GM12891 (cell line): Measurements from ENCODE around the gene MATN4.

Source experiments
- PAX5 ChIP-seq: IDR thresholded peaks from 2 replicates; pipeline ENCODE4 v1.6.1; 2011; ENCODE audit warnings: low read length, moderate library complexity, mild to moderate bottlenecking; ENCODE audit not compliant: insufficient read depth, severe bottlenecking
- POLR2A ChIP-seq: IDR thresholded peaks from 2 replicates; pipeline ENCODE4 v1.6.1; 2011; ENCODE audit warnings: low read depth, low read length, control low read depth
- POLR2AphosphoS5 ChIP-seq: IDR thresholded peaks from 2 replicates; pipeline ENCODE4 v1.6.1; 2011; ENCODE audit warnings: low read depth, low read length, control low read depth
- POU2F2 ChIP-seq: IDR thresholded peaks from 2 replicates; pipeline ENCODE4 v1.6.1; 2011; ENCODE audit warnings: low read depth, mild to moderate bottlenecking, control low read depth, low read length, moderate library complexity
- SPI1 ChIP-seq: IDR thresholded peaks from 2 replicates; pipeline ENCODE4 v1.6.1; 2011; ENCODE audit warnings: low read depth, low read length, control low read depth
- TAF1 ChIP-seq: IDR thresholded peaks from 2 replicates; pipeline ENCODE4 v1.6.1; 2011; ENCODE audit warnings: low read depth, low read length, control low read depth

DNA sequence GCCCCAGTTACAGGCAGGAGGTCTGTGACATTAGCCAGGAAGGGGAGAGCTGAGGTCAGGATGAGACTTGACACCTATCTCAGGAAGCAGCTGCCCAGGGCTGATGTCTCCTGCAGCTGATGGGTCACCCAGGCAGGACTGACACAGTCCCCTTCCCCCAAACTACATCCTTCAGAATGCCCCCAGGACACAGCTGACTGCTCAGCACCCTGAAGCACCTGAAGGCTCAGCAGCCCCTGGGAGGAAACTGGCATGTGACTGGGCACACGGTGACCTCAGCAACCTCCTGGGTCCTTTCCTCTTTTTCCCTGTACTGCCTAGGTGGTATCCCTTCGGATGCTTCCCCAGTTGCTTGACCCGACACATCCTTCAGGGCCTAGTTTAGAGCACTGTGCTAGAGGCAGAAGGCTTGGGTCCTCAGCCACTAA is 38.2 kb upstream of the MATN4 start:
- TF ChIP-seq POLR2A (no peak), TAF1 (no peak), POLR2AphosphoS5 (no peak), SPI1 (no peak), PAX5 (no peak), POU2F2 (no peak)
